Left renal cortex interstitium (tissue), 4 donors: ENCODE measurements around the gene STX11. TPM values are rescaled to one million over a fixed set of nuclear protein-coding genes. Genes with fewer than 3 reads are reported as not detected.
A peak's percentile ranks its signal among the peaks of the same experiment; 100 is the strongest.

Source experiments
- DNase-seq, 4 donors: peaks; one replicate each; pipeline ENCODE4 v3.0.0-alpha.2; 2013; ENCODE audit warnings: low read depth in 4 of 4, low spot score in 2 of 4, missing footprints in 1 of 4
- polyA plus RNA-seq, 4 donors: library from polyadenylated mRNA; unstranded; fragments of 120-200 nt; gene quantifications; one replicate each; pipeline ENCODE4 v1.2.1, GENCODE V29; 2013; ENCODE audit not compliant: insufficient read length in 4 of 4

STX11 gene
- polyA plus RNA-seq, 4 donors: 0.78 to 1.2 (median 0.91) TPM

DNA sequence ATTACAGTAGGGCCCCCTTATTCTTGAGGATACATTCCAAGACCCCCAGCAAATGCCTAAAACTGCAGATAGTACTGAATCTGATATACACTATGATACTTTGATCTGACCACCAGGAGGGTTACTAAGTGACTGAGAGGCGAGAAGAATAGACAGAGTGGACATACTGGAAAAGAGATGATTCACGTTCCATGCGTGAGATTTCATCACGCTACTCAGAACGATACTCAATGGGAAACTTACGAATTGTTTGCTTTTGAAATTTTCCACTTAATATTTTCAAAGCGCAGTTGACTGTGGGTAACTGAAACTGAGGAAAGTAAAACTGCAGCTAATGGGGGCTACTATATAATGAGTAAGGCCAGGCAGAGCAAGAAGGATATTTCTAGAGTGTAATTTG, 60.8 kb downstream of the STX11 start:
- DNase-seq: no peak

DNA sequence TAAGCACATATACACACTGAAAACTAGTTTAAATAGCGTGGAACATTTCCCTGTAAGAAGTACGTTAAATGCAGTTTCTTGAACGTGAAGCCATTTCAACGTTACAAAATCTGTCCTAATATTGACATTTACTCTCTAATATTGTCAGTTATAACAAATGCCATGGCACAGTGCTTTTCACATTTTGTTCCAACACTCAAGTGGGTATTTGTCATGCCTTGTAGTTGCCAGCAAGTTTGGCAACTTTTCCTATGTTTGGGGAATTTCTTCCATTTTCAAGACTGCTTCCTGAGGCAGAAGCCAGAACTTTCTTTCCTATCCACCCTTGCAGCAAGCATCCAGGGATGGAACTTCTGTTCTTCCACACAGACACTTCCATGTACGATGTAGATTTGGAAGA, 63.0 kb downstream of the STX11 start:
- DNase-seq: no peak

DNA sequence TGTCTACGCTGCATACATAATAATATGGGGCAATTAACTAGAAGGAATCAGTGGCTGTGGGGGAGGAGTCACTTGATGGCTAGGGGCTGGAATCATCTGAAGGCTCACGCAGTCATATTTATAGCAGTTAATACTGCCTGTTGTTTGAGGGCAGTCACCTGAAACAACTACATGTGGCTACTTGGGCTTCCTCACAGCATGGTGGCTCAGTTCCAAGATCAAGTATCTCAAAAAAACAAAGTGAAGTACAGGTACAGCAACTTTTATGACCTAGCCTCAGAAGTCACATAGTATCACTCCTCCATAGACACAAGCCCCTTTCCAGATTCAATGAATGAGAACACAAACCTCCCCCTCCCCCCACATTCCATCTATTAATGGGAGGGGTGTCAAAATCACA, 63.7 kb downstream of the STX11 start:
- DNase-seq: no peak

DNA sequence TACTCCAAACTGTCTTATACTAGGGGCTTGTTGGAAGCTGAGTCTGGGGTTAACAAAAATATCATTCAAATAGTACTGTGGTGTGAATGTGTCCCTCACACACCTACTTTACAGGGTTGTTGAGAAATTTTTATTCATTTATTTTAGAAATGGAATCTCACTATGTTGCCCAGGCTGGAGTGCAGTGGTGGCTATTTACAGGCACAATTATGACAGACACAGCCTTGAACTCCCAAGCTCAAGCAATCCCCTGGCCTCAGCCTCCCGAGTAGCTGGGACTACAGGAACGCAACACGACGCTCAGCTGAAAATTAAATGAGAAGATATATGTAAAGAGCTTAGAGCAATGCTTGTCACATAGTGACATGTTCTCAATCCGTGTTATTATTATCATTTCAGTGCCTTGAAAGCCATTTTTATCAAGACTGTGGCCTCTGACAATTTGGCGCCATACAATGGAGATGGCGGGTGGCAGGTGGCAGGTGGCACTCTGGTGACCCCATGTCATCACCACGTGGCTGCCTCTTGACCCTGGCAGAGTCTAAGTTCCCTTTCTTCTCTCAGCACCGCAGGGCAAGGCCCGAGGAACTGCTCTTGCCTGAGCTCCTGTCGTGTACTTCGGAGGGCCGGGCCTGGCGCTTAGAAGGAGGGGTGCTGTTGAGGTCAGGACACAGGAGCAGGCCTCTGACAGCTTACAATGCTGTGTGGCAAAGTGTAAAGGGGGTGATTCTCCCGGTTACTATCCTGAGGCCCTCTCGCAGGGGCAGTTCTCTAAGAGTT, 64.5 kb downstream of the STX11 start:
- DNase-seq: no peak

DNA sequence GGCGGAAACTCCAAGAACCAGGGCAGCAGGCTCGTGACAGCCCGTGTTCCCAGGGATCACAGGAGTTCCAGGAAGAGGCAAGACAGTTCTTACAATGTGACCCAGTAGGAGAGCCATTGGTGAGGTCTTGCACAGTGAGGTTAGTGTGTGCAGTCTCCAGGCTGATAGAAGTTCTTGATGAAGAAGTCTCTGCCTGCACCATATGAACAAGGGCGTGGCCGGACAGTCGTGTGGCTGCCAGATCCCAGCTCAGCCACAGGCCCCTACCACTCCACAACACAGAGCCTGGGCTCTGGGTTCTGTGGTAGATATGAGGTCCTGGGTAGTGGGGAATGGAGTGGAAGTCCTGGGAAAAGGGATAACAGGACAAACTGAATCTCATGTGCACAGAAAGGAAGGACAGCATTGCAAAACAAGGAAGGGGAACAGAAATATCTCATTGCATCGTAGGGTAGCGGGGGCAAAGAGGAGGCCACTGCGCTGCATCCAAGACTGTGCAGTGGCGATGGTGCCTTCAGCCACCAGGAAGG, 65.2 kb downstream of the STX11 start:
- DNase-seq: peak in 1 of 4 donors; percentile 18

DNA sequence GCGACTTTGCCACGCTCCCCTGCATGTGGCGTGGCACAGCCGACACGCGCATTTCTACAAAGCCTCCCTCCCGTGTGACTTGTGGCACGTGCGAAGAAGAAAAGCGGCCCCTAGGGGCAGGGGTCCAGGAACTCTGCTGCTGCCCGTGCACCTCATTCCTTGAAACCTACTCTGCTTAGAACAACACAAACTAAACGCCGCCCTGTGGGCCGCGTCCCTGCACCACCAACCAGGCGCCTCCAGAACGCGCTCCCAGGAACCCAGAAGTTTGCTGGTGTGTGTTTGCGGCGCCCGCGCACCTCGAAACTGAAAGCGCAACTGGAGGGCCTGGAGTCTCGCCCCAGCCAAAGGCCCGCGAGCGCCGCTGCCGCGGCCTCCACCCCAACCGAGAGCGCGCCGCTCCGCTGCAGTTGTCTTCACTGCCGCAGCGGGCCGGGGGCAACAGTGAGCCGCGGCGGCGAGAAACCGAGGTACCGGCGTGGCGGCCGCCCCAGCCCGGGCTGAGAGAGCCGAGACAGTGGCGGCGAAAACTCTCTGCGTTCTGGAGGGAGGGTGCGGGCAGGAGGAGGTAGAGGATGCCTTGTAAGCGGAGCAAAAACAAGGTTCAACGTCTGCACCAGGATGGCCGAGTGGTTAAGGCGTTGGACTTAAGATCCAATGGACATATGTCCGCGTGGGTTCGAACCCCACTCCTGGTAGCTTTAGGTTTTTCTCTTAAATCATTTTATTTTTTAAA, 65.8 kb downstream of the STX11 start:
- peak; percentile 96 to 99 (median 98) for DNase-seq

DNA sequence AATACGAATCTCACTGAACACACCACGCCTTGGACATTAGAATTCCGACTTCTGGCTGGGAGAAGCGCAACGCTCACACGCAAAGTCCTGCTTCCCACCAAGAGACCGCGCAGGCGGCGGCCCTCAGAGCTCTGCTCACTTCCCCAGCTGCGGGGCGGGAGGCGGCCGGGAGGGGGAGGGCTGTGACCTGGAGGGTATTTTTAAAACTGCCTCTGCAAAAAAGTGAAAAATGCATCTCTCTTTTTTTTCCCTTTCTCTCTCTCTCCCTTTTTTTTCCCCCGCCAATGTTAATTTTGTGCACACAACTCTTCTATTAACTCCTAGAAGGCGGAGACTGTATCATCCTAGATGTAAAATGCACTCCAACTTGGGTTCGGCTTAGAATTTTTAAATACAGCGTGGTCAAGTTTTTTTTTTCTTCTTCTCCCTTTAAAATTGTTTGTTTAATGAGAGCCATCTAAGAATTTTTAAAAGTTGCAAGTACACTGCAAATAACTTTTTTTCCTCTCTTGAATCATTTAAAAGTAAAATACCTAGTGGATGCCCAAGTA, 66.4 kb downstream of the STX11 start:
- no peak for DNase-seq

DNA sequence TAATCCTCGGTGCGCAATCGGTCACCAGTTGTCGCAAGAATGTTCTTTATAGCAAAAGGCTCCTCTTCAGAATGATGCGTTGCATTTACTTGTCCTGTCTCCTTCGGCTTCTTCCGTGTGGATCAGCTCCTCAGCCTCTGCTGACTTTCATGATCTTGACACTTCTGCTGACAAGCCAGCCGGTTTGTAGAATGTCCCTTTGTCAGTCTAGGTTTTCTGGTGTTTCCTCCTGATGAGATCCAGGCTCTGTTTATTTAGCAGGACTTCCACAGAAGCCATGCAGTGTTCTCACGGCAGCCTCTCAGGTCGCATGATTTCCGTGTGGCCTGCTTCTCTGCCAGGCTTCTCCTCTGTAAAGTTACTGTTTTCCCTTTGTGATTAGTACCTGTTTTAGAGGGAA, 66.9 kb downstream of the STX11 start:
- DNase-seq: no peak

DNA sequence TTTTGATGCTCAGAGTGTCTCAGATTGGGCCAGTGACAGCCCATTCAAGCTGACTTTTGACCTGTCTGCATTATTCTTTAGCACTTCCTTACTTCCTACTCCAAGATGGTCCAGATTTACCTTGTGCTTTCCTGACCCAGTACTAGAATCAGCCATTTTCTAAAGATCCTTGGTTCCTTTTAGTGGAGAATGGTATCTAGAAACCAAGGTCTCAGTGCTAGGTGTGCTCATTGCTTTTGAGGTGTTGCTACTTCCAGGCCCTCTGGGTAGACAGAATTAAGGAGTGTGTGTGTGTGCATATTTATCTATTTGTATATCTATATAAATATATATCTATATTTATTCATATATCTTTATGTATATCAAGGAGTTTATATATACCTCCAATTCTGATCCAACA, 67.5 kb downstream of the STX11 start:
- no peak for DNase-seq

DNA sequence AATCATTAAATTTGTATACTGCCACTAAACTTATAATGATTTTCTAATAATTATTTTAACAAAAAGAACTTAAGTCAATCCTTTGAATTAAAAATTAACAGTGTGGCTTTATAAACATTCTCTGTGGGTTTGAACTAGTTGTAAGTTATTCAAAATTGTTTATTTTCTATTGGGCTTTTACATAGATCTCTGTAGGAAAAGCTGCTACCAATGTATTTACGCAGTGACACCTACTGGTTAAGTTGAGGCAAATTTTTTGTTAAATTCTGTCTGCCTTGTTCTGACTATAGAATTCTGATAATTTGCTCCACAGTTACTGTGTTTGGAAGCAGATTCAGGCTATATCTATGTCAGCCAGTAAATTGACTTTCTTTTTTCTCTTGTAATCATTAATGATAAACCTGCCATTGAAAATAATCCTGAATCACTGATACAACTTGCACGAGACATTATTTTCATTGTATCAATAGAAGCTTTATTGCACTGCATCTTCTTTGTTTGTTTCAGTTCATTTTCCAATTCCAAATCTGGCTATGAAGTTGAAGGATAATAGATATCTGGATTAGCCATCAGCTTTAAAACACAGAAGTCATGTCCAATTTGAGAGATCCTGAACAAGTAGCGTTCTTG, 68.9 kb downstream of the STX11 start:
- DNase-seq: no peak

DNA sequence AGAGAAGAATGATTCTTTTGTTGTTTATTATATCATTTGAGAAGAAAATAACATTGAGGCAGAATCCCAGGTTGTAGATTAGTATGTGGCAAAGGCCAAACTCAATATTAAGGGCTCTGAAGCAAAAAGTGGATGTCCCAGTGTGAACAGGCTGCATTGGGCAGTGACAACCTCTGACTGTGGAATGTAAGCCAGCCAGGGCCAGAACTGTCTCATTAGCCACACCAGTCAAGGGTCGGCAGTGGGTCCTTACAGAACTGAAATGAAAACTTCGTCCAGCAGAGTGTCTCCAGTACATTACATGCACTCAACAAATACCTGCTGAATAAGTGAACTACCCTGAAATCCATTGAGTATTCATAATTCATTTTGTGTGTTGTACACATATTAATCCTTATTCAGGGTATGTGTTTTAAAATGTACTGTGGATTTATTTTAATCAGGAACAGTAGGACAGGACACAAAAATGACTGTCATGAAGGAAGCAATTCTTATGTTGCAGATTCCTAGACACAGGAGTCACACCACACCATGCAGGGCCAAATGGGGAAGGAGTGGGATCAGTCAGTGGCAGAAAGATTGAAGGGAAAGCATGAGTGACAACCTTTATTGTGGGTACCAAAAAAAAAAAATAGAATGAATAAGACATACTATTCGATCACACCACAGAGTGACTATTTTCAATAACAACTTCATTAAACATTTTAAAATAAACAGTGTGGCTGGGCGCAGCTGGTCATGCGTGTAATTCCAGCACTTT, 69.9 kb downstream of the STX11 start:
- no peak for DNase-seq

DNA sequence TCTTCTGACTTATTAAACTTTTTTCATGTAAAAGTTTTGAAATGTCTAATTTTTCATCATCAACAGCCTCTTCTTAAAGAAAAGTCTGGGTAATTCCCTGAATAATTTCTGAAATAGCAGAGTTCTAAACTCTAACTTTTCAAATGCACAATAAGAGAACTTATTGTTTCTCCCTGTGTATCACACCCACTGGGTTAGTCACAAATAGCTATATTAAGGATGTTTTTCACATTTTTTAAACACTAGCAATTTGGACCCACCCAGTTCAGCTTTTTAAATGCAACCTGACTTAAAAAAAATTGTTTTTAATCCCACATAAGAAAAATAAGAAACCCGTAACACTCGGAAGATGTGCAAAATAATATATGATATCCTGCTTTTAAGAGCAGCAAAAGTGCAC, 73.4 kb downstream of the STX11 start:
- no peak for DNase-seq

DNA sequence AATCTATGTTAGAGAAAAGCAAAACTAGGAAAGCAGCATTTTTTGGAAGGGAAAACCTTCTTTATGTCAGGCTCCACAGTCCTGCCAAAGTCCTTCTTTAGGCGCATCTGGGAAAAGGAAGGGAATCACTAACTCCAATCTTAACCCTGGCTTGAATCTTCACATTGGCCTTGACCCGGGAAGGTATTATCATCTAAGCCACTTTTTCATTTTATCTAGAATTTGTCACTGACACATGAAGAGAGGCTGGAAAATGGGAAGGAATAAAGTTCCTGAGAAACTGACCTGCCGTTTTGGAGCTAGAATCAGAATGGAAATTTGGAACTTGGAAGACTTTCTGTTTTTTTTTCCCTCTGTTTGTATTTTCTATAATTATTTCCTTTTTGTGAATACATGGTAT, 81.4 kb downstream of the STX11 start:
- no peak for DNase-seq

DNA sequence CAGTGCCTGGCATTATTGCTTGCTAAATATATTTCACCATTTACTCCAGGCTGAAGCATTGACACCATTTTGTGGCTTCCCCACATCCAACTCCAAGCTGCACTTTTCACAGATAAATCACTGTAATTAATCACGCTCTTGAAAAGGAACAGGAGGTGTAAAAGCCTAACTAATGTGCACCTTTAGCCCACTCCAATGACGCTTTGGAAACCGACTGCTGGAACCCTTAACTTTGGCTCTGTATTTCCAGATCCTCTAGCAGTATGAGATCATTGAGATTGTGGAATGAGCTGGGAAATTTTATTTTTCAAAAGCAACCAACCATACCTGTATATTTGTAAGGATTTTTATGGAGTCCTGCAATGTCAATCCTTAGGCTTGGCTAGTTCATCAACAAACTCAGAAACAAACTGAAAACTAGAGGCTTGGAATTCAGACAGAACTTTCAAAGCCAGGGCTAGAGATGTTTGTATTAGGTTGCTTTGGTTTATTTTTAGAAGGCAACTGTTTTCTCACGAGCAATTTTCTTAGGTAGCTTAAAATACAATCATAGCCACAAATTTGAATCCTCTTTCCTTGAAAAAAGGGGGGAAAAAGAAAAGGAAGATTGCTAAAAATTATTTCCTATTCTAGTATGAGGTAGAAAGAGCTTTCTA, 82.0 kb downstream of the STX11 start:
- DNase-seq: no peak

DNA sequence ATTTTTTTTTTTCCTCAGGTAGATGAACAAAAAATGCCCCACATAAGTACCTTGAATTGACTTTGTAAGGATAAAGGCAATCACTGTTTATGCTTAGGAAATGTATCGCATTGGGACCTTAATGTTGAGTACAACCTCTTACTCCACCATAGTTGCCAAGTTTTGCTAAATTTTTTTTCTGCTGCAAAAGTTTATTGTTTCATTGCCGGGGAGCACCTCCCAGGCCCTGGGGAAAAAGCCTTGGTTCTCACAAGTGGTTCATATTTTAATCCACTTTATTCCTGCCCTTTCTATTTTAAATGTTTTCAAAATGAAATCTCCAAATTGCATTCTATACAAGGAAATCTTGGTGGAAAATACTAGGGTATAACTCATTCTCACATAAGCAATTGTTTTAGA, 82.5 kb downstream of the STX11 start:
- no peak for DNase-seq

DNA sequence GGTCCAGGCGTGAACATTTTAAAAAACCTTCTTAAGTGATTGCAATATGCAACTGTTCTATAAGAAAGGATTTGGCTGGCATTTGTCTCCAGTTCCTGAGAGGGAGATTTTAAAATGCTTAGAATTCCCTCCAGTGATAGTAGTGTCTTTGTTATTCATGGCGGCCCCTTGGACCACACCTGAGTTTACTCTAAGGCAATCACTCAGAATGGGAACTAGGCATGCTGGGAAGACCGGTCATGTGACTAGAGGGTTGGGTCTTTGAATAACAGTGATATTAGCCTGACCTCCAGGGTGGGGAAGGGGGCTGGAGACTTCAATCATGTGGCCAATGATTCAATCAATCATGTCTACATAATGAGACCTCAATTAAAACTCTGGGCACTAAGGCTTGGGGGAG, 84.1 kb downstream of the STX11 start:
- no peak for DNase-seq

DNA sequence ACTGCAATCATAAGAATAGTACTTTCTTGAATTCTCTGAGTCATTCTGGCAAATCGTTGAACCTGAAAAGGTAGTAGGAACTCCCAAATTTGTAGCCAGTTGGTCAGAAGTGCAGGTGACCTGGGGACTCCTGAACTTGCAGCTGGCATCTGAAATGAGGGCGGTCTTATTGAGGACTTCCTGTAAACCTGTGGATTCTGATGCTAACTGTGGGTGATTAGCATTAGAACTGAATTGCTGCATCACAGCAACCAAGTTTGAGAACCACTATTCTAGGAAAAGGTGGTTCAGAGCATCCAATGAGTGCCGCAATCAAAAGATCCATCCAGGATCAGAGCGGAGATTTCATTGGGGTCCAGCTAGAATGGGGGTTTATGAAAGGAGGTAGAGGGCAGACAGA, 84.6 kb downstream of the STX11 start:
- DNase-seq: no peak
